ENCODE results near the gene MRPS18B. TPM values are rescaled to one million over a fixed set of nuclear protein-coding genes. Genes with fewer than 3 reads are reported as not detected.

The MRPS18B gene
- total and polyA plus RNA-seq, 8 donors = 36.6 to 54.7 (median 43.5) TPM

- Histone ChIP-seq H3K27ac (no peak overlapping the region), H3K9me3 (no peaks in the 10 kb centered on the region), H3K27me3 (no peaks in the 10 kb centered on the region), H3K4me3 (no peak overlapping the region), H3K4me1 (peaks cover 10 to 30% of the 10 kb centered on the region in 2 donors), H3K36me3 (peaks cover 0 to 53% of the 10 kb centered on the region in 2 donors)
- ATAC-seq (no peak), DNase-seq (no peak)
- intact Hi-C loops (cut with DNase I) = no loop called here
- TF ChIP-seq CTCF (IDR thresholded peaks at IDR 0.05) = no peak
These were observed 53.3 kb downstream of the MRPS18B start for GRCh38 chr6:30670760-30671527.

DNA sequence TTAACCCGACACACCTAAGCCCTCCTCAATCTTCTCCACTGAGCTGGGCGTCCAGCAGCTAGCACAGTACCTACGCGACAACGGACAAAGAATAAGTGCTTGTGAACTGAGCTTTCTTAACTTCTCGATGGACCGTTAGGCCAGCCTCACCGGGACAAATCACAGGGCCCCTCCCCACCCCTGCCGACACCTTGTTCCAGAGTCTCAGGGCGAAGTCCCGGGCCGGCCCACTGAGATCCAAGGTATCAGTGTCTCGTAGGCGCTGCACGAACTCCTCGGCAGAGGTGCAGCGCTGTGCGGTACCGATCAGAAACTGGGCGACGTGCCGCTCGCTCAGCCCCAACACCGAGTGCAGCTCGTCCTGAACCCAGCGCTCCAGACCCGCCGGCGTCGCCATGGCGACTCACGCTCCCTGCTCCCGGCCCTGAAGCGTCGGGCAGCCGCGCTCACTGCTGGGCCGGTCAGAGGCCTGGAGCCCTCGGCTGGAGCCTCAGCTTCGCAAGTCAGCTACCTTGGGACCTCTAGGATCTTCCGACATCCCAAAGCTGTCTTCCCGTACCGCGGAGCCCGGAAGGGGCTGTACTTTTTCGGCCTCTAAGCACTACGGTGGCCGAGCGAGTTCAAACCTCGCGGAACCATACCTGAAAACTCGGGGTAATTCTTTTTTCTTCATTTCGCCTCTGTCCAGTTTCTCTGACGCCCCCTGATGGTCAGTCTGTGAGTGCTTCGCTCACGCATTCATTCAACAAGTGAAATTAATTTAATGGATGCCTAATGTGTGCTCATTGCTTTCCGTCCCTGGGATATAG, 55.0 kb downstream of the MRPS18B start, which contains the start of gene DHX16:
DHX16 (minus strand) TSS at position 562 of the 809 bp plus-strand sequence; CDS start at position 397, 165 bp downstream.
- intact Hi-C loops (cut with DNase I) = no loop called here
- ATAC-seq = peak; percentile 96
- TF ChIP-seq CTCF (IDR thresholded peaks at IDR 0.05) = peak; percentile 77 to 85
- peaks cover 0 to 53% of the 10 kb centered on the region in 2 donors for H3K36me3 ChIP-seq
- peaks cover 10 to 32% of the 10 kb centered on the region in 2 donors for H3K4me1 ChIP-seq
- peak; percentile 93 to 97 (median 95) for DNase-seq
- peak within 1 kb of the TSS; percentile 87 to 99 for H3K4me3 ChIP-seq
- H3K9me3 ChIP-seq = no peaks in the 10 kb centered on the region
- H3K27me3 ChIP-seq = no peaks in the 10 kb centered on the region
- peak within 1 kb of the TSS; percentile 33 to 86 for H3K27ac ChIP-seq

Small RNA genes lying within 50 kb of the gene (microRNA-seq; reads per million reads assigned to microRNA genes)
- gene MIR877 = 49.1 to 112 reads per million in 2 donors

Other genes with a start within 250 kb of the MRPS18B start
- gene HLA-E, start 128.3 kb upstream of the MRPS18B start, total RNA-seq = 100 to 1,000 TPM; 440 to 636 TPM
- 100 to 1,000 TPM; 184 to 210 (median 196) TPM for gene HLA-E, start 128.3 kb upstream of the MRPS18B start, polyA plus RNA-seq (ENCODE audit: insufficient read length in 6 of 6)
- gene GNL1, start 61.4 kb upstream of the MRPS18B start, total RNA-seq = 10 to 100 TPM; 52.5 to 61.0 TPM
- gene GNL1, start 61.4 kb upstream of the MRPS18B start, polyA plus RNA-seq (ENCODE audit: insufficient read length in 6 of 6) = 100 to 1,000 TPM in 4 of 6 donors, 10 to 100 TPM in 2; 96.5 to 108 (median 106) TPM
- 10 to 100 TPM in 1 of 2 donors, 1 to 10 TPM in 1; 5.7 to 10.1 TPM for gene PRR3, start 60.5 kb upstream of the MRPS18B start, total RNA-seq
- 10 to 100 TPM; 34.5 to 44.1 (median 37.9) TPM for gene PRR3, start 60.5 kb upstream of the MRPS18B start, polyA plus RNA-seq (ENCODE audit: insufficient read length in 6 of 6)
- 10 to 100 TPM; 37.9 to 47.6 TPM for gene ABCF1, start 46.4 kb upstream of the MRPS18B start, total RNA-seq
- gene ABCF1, start 46.4 kb upstream of the MRPS18B start, polyA plus RNA-seq (ENCODE audit: insufficient read length in 6 of 6) = 10 to 100 TPM; 60.2 to 75.1 (median 62.1) TPM
- 10 to 100 TPM; 44.9 to 71.1 TPM for gene PPP1R10, start 597 bp upstream of the MRPS18B start, total RNA-seq
- 10 to 100 TPM; 47.1 to 59.3 (median 49.6) TPM for gene PPP1R10, start 597 bp upstream of the MRPS18B start, polyA plus RNA-seq (ENCODE audit: insufficient read length in 6 of 6)
- 10 to 100 TPM in 1 of 2 donors, 1 to 10 TPM in 1; 8.6 to 10.6 TPM for gene ATAT1, start 9.0 kb downstream of the MRPS18B start, total RNA-seq
- gene ATAT1, start 9.0 kb downstream of the MRPS18B start, polyA plus RNA-seq (ENCODE audit: insufficient read length in 6 of 6) = 10 to 100 TPM; 52.2 to 73.0 (median 64.2) TPM
- gene C6orf136, start 29.3 kb downstream of the MRPS18B start, total RNA-seq = 10 to 100 TPM; 15.2 to 16.4 TPM
- 10 to 100 TPM; 10.7 to 18.1 (median 14.4) TPM for gene C6orf136, start 29.3 kb downstream of the MRPS18B start, polyA plus RNA-seq (ENCODE audit: insufficient read length in 6 of 6)
- 10 to 100 TPM; 23.8 to 28.1 TPM for gene DHX16, start 55.2 kb downstream of the MRPS18B start, total RNA-seq
- gene DHX16, start 55.2 kb downstream of the MRPS18B start, polyA plus RNA-seq (ENCODE audit: insufficient read length in 6 of 6) = 10 to 100 TPM; 34.0 to 43.4 (median 41.8) TPM
- 100 to 1,000 TPM in 1 of 2 donors, 10 to 100 TPM in 1; 51.8 to 117 TPM for gene PPP1R18, start 68.8 kb downstream of the MRPS18B start, total RNA-seq
- gene PPP1R18, start 68.8 kb downstream of the MRPS18B start, polyA plus RNA-seq (ENCODE audit: insufficient read length in 6 of 6) = 10 to 100 TPM; 36.7 to 54.4 (median 42.4) TPM
- gene NRM, start 73.1 kb downstream of the MRPS18B start, total RNA-seq = 10 to 100 TPM; 13.1 to 17.4 TPM
- gene NRM, start 73.1 kb downstream of the MRPS18B start, polyA plus RNA-seq (ENCODE audit: insufficient read length in 6 of 6) = 10 to 100 TPM; 36.9 to 55.1 (median 41.1) TPM
- 10 to 100 TPM; 28.2 to 38.6 TPM for gene MDC1, start 99.4 kb downstream of the MRPS18B start, total RNA-seq
- 10 to 100 TPM; 43.5 to 53.6 (median 49.9) TPM for gene MDC1, start 99.4 kb downstream of the MRPS18B start, polyA plus RNA-seq (ENCODE audit: insufficient read length in 6 of 6)
- gene TUBB, start 102.5 kb downstream of the MRPS18B start, total RNA-seq = 100 to 1,000 TPM; 409 to 602 TPM
- gene TUBB, start 102.5 kb downstream of the MRPS18B start, polyA plus RNA-seq (ENCODE audit: insufficient read length in 6 of 6) = 1,000 to 10,000 TPM; 1,093 to 1,665 (median 1,153) TPM
- gene FLOT1, start 124.8 kb downstream of the MRPS18B start, total RNA-seq = 100 to 1,000 TPM; 148 to 206 TPM
- gene FLOT1, start 124.8 kb downstream of the MRPS18B start, polyA plus RNA-seq (ENCODE audit: insufficient read length in 6 of 6) = 100 to 1,000 TPM; 115 to 135 (median 124) TPM
- 10 to 100 TPM; 36.1 to 77.0 TPM for gene IER3, start 126.7 kb downstream of the MRPS18B start, total RNA-seq
- 10 to 100 TPM in 5 of 6 donors, 1 to 10 TPM in 1; 5.5 to 38.8 (median 12.9) TPM for gene IER3, start 126.7 kb downstream of the MRPS18B start, polyA plus RNA-seq (ENCODE audit: insufficient read length in 6 of 6)